Astrocyte (in vitro differentiated cells and primary cell): ENCODE data around the gene PPM1M. TPM values are rescaled to one million over a fixed set of nuclear protein-coding genes. Genes with fewer than 3 reads are reported as not detected.

Experiments
- DNase-seq: peaks from one replicate; pipeline ENCODE4 v3.0.0-alpha.2; 2010; ENCODE audit warnings: low read depth
- FAIRE-seq: peaks from 2 replicates; lab custom pipeline; 2011; peaks lifted over from hg19 to GRCh38; lab: Jason Lieb, UNC
- H2AFZ ChIP-seq: 2 replicates; pipeline ENCODE4 v1.6.0; 2012; ENCODE audit warnings: low read depth, low read length, inconsistent platforms
- H3K27ac ChIP-seq: 2 replicates; pipeline ENCODE4 v1.5.1; 2011; ENCODE audit warnings: low read depth, low read length, inconsistent platforms
- H3K27me3 ChIP-seq: 2 replicates; pipeline ENCODE4 v1.6.0; 2011; ENCODE audit warnings: low read length, inconsistent platforms; ENCODE audit not compliant: insufficient read depth
- H3K36me3 ChIP-seq: 2 replicates; pipeline ENCODE4 v1.5.1; 2011; ENCODE audit warnings: low read length, inconsistent platforms; ENCODE audit not compliant: insufficient read depth
- H3K4me1 ChIP-seq: 2 replicates; pipeline ENCODE4 v1.5.1; 2011; ENCODE audit warnings: low read length, inconsistent platforms; ENCODE audit not compliant: insufficient read depth
- H3K4me2 ChIP-seq: 2 replicates; pipeline ENCODE4 v1.6.0; 2012; ENCODE audit warnings: low read length, inconsistent platforms
- H3K4me3 ChIP-seq: 2 replicates; pipeline ENCODE4 v1.5.1; 2011; ENCODE audit warnings: low read depth, mild to moderate bottlenecking, low read length, inconsistent platforms; ENCODE audit not compliant: insufficient read depth
- H3K79me2 ChIP-seq: 2 replicates; pipeline ENCODE4 v1.6.0; 2012; ENCODE audit warnings: mild to moderate bottlenecking, low read length, inconsistent platforms; ENCODE audit not compliant: insufficient read depth
- H3K9ac ChIP-seq: 2 replicates; pipeline ENCODE4 v1.6.0; 2012; ENCODE audit warnings: mild to moderate bottlenecking, low read length, inconsistent platforms
- H3K9me3 ChIP-seq: 2 replicates; pipeline ENCODE4 v1.5.1; 2012; ENCODE audit warnings: low read depth, mild to moderate bottlenecking, low read length, inconsistent platforms; ENCODE audit not compliant: insufficient read depth
- H4K20me1 ChIP-seq: 2 replicates; pipeline ENCODE4 v1.6.0; 2012; ENCODE audit warnings: low read length, inconsistent platforms; ENCODE audit not compliant: insufficient read depth
- H3K27ac Mint-ChIP-seq: one replicate; pipeline ENCODE4 v1.8.0; 2021; ENCODE audit warnings: mild to moderate bottlenecking, mixed read lengths; ENCODE audit not compliant: unreplicated experiment
- H3K27me3 Mint-ChIP-seq: one replicate; pipeline ENCODE4 v1.8.0; 2021; ENCODE audit warnings: low read depth, mixed read lengths; ENCODE audit not compliant: unreplicated experiment
- H3K36me3 Mint-ChIP-seq: one replicate; pipeline ENCODE4 v1.8.0; 2021; ENCODE audit warnings: low read depth, mixed read lengths; ENCODE audit not compliant: unreplicated experiment
- H3K4me1 Mint-ChIP-seq: one replicate; pipeline ENCODE4 v1.8.0; 2021; ENCODE audit warnings: low read depth, mixed read lengths; ENCODE audit not compliant: unreplicated experiment
- H3K4me3 Mint-ChIP-seq: one replicate; pipeline ENCODE4 v1.8.0; 2021; ENCODE audit warnings: mild to moderate bottlenecking, moderate library complexity, mixed read lengths; ENCODE audit not compliant: unreplicated experiment
- H3K9me3 Mint-ChIP-seq: one replicate; pipeline ENCODE4 v1.8.0; 2021; ENCODE audit warnings: mild to moderate bottlenecking, mixed read lengths; ENCODE audit not compliant: unreplicated experiment
- CTCF ChIP-seq: IDR thresholded peaks from 2 replicates; pipeline ENCODE4 v1.5.1; 2011; ENCODE audit warnings: low read depth, mild to moderate bottlenecking, inconsistent platforms, low read length, moderate library complexity; ENCODE audit not compliant: insufficient read depth
- EZH2 ChIP-seq: IDR thresholded peaks from 2 replicates; pipeline ENCODE4 v1.6.1; 2012; ENCODE audit warnings: mild to moderate bottlenecking, low read length, inconsistent platforms; ENCODE audit not compliant: insufficient read depth
- total RNA-seq: library from RNA; stranded (reverse); gene quantifications from 2 replicates; pipeline ENCODE4 v1.2.1, GENCODE V29; 2021

Gene PPM1M
- total RNA-seq, 1 donor from 2014 or later = 9.1 TPM

- H3K4me3 Mint-ChIP-seq = no peak overlapping the region
- no peak overlapping the region for H2AFZ ChIP-seq
- DNase-seq = no peak
Measured at GRCh38 chr3:52204337-52205073, 41.1 kb upstream of the PPM1M start.

GRCh38 chr3:52205727-52206372 is 39.7 kb upstream of the PPM1M start:
- Mint-ChIP-seq H3K36me3 (peaks cover 33% of the 10 kb centered on the region), H3K9me3 (no peaks in the 10 kb centered on the region), H3K27me3 (no peaks in the 10 kb centered on the region), H3K27ac (no peak overlapping the region), H3K4me1 (peaks cover 2% of the 10 kb centered on the region), H3K4me3 (no peak overlapping the region)
- H3K4me3 ChIP-seq = no peak overlapping the region
- TF ChIP-seq CTCF = no peak
- TF ChIP-seq EZH2 = no peak
- peaks cover 77% of the 10 kb centered on the region for H3K36me3 ChIP-seq
- no peak overlapping the region for H3K4me2 ChIP-seq
- H3K4me1 ChIP-seq = no peaks in the 10 kb centered on the region
- no peak overlapping the region for H3K9ac ChIP-seq
- no peaks in the 10 kb centered on the region for H3K9me3 ChIP-seq
- FAIRE-seq = no peak
- no peak overlapping the region for H3K27ac ChIP-seq
- no peak overlapping the region for H2AFZ ChIP-seq
- DNase-seq = peak; percentile 55
- H4K20me1 ChIP-seq = peaks cover 36% of the 10 kb centered on the region
- H3K79me2 ChIP-seq = no peaks in the 10 kb centered on the region
- H3K27me3 ChIP-seq = no peaks in the 10 kb centered on the region

More at GRCh38 chr3:52204337-52205073, 41.1 kb upstream of the PPM1M start:
- H3K27ac Mint-ChIP-seq = no peak overlapping the region
- H3K4me1 Mint-ChIP-seq = peaks cover 6% of the 10 kb centered on the region
- peaks cover 33% of the 10 kb centered on the region for H3K36me3 Mint-ChIP-seq
- peaks cover 73% of the 10 kb centered on the region for H3K36me3 ChIP-seq
- no peaks in the 10 kb centered on the region for H3K4me1 ChIP-seq
- no peak overlapping the region for H3K27ac ChIP-seq
- H3K4me2 ChIP-seq = no peak overlapping the region
- H3K9me3 ChIP-seq = no peaks in the 10 kb centered on the region
- no peak overlapping the region for H3K4me3 ChIP-seq
- no peaks in the 10 kb centered on the region for H3K9me3 Mint-ChIP-seq
- H3K9ac ChIP-seq = no peak overlapping the region
- H3K27me3 ChIP-seq = no peaks in the 10 kb centered on the region
- H3K27me3 Mint-ChIP-seq = no peaks in the 10 kb centered on the region
- H4K20me1 ChIP-seq = peaks cover 36% of the 10 kb centered on the region
- no peak for FAIRE-seq
- H3K79me2 ChIP-seq = peaks cover 4% of the 10 kb centered on the region
- TF ChIP-seq CTCF = no peak
- no peak for TF ChIP-seq EZH2
